IMR-90 (cell line): ENCODE measurements around the gene MARK2. TPM values are rescaled to one million over a fixed set of nuclear protein-coding genes. Genes with fewer than 3 reads are reported as not detected.

ENCODE experiments used
- ATAC-seq: fragments of 200-7000 bp; cut with Tn5 transposase; 2 replicates; pipeline ENCODE4 v1.9.1; 2020; ENCODE audit warnings: low read depth, mild to moderate bottlenecking, moderate library complexity
- BruUV-seq: library from RNA; stranded (reverse); fragments of 400-500 nt; replicated peaks from 2 replicates; lab custom pipeline; 2021; lab: Mats Ljungman, UMichigan
- CTCF ChIA-PET: fragments of 300-600 bp; formaldehyde crosslinking; extraction: SDS; loops from one replicate; lab custom pipeline; 2021; ENCODE audit warnings: antibody characterized with exemption; lab: Yijun Ruan, JAX
- POLR2A ChIA-PET: fragments of 300-600 bp; sonication (Branson Sonifier 250); formaldehyde crosslinking; loops from one replicate; lab custom pipeline; 2022; ENCODE audit warnings: antibody characterized with exemption; ENCODE audit not compliant: unreplicated experiment; lab: Charles Lee
- DNase-seq: peaks from one replicate; pipeline ENCODE4 v3.0.0; 2013
- H2AFZ ChIP-seq: replicated peaks from 2 replicates; pipeline ENCODE3; 2013; ENCODE audit warnings: low read length, mild to moderate bottlenecking; ENCODE audit not compliant: poor library complexity
- H2AK5ac ChIP-seq: 2 replicates; pipeline ENCODE4 v1.6.1; 2013; ENCODE audit warnings: low read depth, low read length, inconsistent platforms
- H2AK9ac ChIP-seq: replicated peaks from 2 replicates; pipeline ENCODE3; 2013; ENCODE audit warnings: mild to moderate bottlenecking, low read depth, low read length, moderate library complexity; ENCODE audit not compliant: poor library complexity
- H2BK120ac ChIP-seq: 2 replicates; pipeline ENCODE4 v1.6.1; 2013; ENCODE audit warnings: low read depth, low read length, inconsistent platforms
- H2BK15ac ChIP-seq: 3 replicates; pipeline ENCODE4 v1.6.1; 2013; ENCODE audit warnings: low read depth, low read length, inconsistent platforms
- H2BK20ac ChIP-seq: 2 replicates; pipeline ENCODE4 v1.6.1; 2013; ENCODE audit warnings: low read depth, mild to moderate bottlenecking, inconsistent platforms, low read length, moderate library complexity
- H2BK5ac ChIP-seq: 2 replicates; pipeline ENCODE4 v1.6.1; 2013; ENCODE audit warnings: mild to moderate bottlenecking, low read depth, low read length, inconsistent platforms; ENCODE audit not compliant: poor library complexity, severe bottlenecking
- H3K14ac ChIP-seq: replicated peaks from 2 replicates; pipeline ENCODE4 v1.6.1; 2013; ENCODE audit warnings: low read depth, low read length, inconsistent platforms
- H3K18ac ChIP-seq: 2 replicates; pipeline ENCODE4 v1.6.1; 2013; ENCODE audit warnings: low read depth, low read length, control low read depth
- H3K23ac ChIP-seq: 2 replicates; pipeline ENCODE4 v1.6.1; 2013; ENCODE audit warnings: low read depth, low read length, inconsistent platforms
- H3K27ac ChIP-seq: 2 replicates; pipeline ENCODE4 v1.5.1; 2013; ENCODE audit warnings: mild to moderate bottlenecking, control low read depth, low read length; ENCODE audit not compliant: insufficient read depth
- H3K27me3 ChIP-seq: 2 replicates; pipeline ENCODE4 v1.6.1; 2013; ENCODE audit warnings: low read length; ENCODE audit not compliant: control insufficient read depth, insufficient read depth
- H3K36me3 ChIP-seq: 2 replicates; pipeline ENCODE4 v1.6.1; 2013; ENCODE audit warnings: low read length, mixed read lengths; ENCODE audit not compliant: control insufficient read depth, insufficient read depth
- H3K4ac ChIP-seq: 2 replicates; pipeline ENCODE4 v1.6.1; 2013; ENCODE audit warnings: low read depth, low read length, inconsistent platforms
- H3K4me1 ChIP-seq: 2 replicates; pipeline ENCODE4 v1.6.1; 2013; ENCODE audit warnings: low read length, mixed read lengths; ENCODE audit not compliant: control insufficient read depth, insufficient read depth
- H3K4me2 ChIP-seq: 2 replicates; pipeline ENCODE4 v1.6.1; 2013; ENCODE audit warnings: low read depth, mild to moderate bottlenecking, control low read depth, low read length, moderate library complexity
- H3K4me3 ChIP-seq: 2 replicates; pipeline ENCODE4 v1.5.1; 2013; ENCODE audit warnings: low read depth, mild to moderate bottlenecking, control low read depth, low read length, moderate library complexity; ENCODE audit not compliant: insufficient read depth
- H3K56ac ChIP-seq: 2 replicates; pipeline ENCODE4 v1.6.1; 2013; ENCODE audit warnings: low read length, inconsistent platforms; ENCODE audit not compliant: insufficient read depth; ENCODE audit errors: extremely low read depth
- H3K79me1 ChIP-seq, 2 experiments: 2 replicates each; pipeline ENCODE4 v1.6.1; 2013; ENCODE audit warnings: low read length in 2 of 2, inconsistent platforms in 1 of 2, low read depth in 1 of 2
- H3K9ac ChIP-seq: 2 replicates; pipeline ENCODE4 v1.6.1; 2013; ENCODE audit warnings: low read depth, low read length, control low read depth
- H3K9me1 ChIP-seq: 2 replicates; pipeline ENCODE4 v1.6.1; 2013; ENCODE audit warnings: low read length, inconsistent platforms; ENCODE audit not compliant: insufficient read depth
- H3K9me3 ChIP-seq: 2 replicates; pipeline ENCODE4 v1.6.1; 2013; ENCODE audit warnings: low read length; ENCODE audit not compliant: control insufficient read depth, insufficient read depth
- H4K20me1 ChIP-seq: 2 replicates; pipeline ENCODE4 v1.6.1; 2013; ENCODE audit warnings: low read length, inconsistent platforms; ENCODE audit not compliant: insufficient read depth
- H4K5ac ChIP-seq: 2 replicates; pipeline ENCODE4 v1.6.1; 2013; ENCODE audit warnings: mild to moderate bottlenecking, low read depth, low read length, control low read depth
- H4K8ac ChIP-seq, 2 experiments: 2 replicates each; pipeline ENCODE4 v1.6.1; 2013; ENCODE audit warnings: low read depth in 2 of 2, low read length in 2 of 2, control low read depth in 1 of 2, inconsistent platforms in 1 of 2
- H4K91ac ChIP-seq: 2 replicates; pipeline ENCODE4 v1.6.1; 2013; ENCODE audit warnings: low read depth, low read length, inconsistent platforms; ENCODE audit not compliant: insufficient read depth
- BHLHE40 ChIP-seq: fragments of 150-350 bp; IDR thresholded peaks from 2 replicates; pipeline ENCODE4 v1.6.1; 2016; ENCODE audit warnings: mild to moderate bottlenecking, low read depth, low read length
- CEBPB ChIP-seq: IDR thresholded peaks from 2 replicates; pipeline ENCODE4 v1.6.1; 2012; ENCODE audit warnings: low read depth, low read length, improper control_type of control experiment
- CHD1 ChIP-seq: IDR thresholded peaks from 2 replicates; pipeline ENCODE4 v1.6.1; 2012; ENCODE audit warnings: low read depth, low read length, improper control_type of control experiment
- ELK1 ChIP-seq: fragments of 150-350 bp; IDR thresholded peaks from 2 replicates; pipeline ENCODE4 v1.6.1; 2016; ENCODE audit warnings: low read depth, mild to moderate bottlenecking, low read length, moderate library complexity, borderline replicate concordance
- FOS ChIP-seq: fragments of 150-350 bp; IDR thresholded peaks from 2 replicates; pipeline ENCODE4 v1.6.1; 2016; ENCODE audit warnings: low read depth, low read length
- MXI1 ChIP-seq: IDR thresholded peaks from 2 replicates; pipeline ENCODE4 v1.6.1; 2012; ENCODE audit warnings: low read depth, mild to moderate bottlenecking, low read length, moderate library complexity, borderline replicate concordance
- POLR2A ChIP-seq: IDR thresholded peaks from 2 replicates; pipeline ENCODE4 v1.6.1; 2012; ENCODE audit warnings: mild to moderate bottlenecking, low read depth, low read length
- RAD21 ChIP-seq: IDR thresholded peaks from 2 replicates; pipeline ENCODE4 v1.6.1; 2012; ENCODE audit warnings: low read length, improper control_type of control experiment
- RCOR1 ChIP-seq: IDR thresholded peaks from 2 replicates; pipeline ENCODE4 v1.6.1; 2012; ENCODE audit warnings: mild to moderate bottlenecking, low read length, improper control_type of control experiment; ENCODE audit not compliant: insufficient replicate concordance
- RFX5 ChIP-seq: IDR thresholded peaks from 2 replicates; pipeline ENCODE4 v1.8.0; 2012; ENCODE audit warnings: low read depth, mild to moderate bottlenecking, low read length, moderate library complexity
- SMC3 ChIP-seq: fragments of 150-350 bp; IDR thresholded peaks from 2 replicates; pipeline ENCODE4 v1.6.1; 2016; ENCODE audit warnings: low read depth, mild to moderate bottlenecking, antibody characterized with exemption, low read length, moderate library complexity
- WGBS, 2 experiments: methylation state at CpG; one replicate each; pipeline versions ENCODE4 v1.1.5 to v1.1.7; 2013; ENCODE audit warnings: missing lambda C conversion rate in 2 of 2; ENCODE audit not compliant: insufficient read length in 1 of 2; ENCODE audit errors: extremely low coverage in 2 of 2; 5-methylcytosine and 5-hydroxymethylcytosine counted together
- dilution Hi-C: fragments of 300-500 bp; cut with HindIII; formaldehyde crosslinking; loops from one replicate; pipeline ENCODE4 v1.14.3; 2018; ENCODE audit warnings: low sequenced_read_pairs; ENCODE audit not compliant: unreplicated experiment
- in situ Hi-C: fragments of 300-500 bp; cut with MboI; formaldehyde crosslinking; loops from 3 replicates; pipeline ENCODE4 v1.14.3; 2019; ENCODE audit warnings: low sequenced_read_pairs, inconsistent platforms, mixed read lengths
- intact Hi-C: fragments of 100-400 bp; cut with micrococcal nuclease; formaldehyde crosslinking; loops from 2 replicates; pipeline ENCODE4 v1.10.0; 2022
- polyA plus RNA-seq, 3 experiments: library from polyadenylated mRNA; depleted of rRNA; stranded (reverse); fragments of >200 nt; gene quantifications; 2 replicates each; pipeline ENCODE4 v1.2.3, GENCODE V29; 2012; ENCODE audit warnings: low replicate concordance in 1 of 3
- total RNA-seq: library from RNA; depleted of rRNA; stranded (reverse); fragments of >200 nt; gene quantifications from 2 replicates; pipeline ENCODE4 v1.2.3, GENCODE V29; 2012

The MARK2 gene
- total and polyA plus RNA-seq, 2 of the 4 experiments (the other 2 are of a cell fraction): 6.6 to 17.3 TPM

GRCh38 chr11:63908631-63909401, 69.9 kb downstream of the MARK2 start:
- H2AFZ ChIP-seq: no peak overlapping the region
- no peak overlapping the region for H4K8ac ChIP-seq
- no peak for DNase-seq
- H3K4me3 ChIP-seq: no peak overlapping the region
- H3K27ac ChIP-seq: no peak overlapping the region
- H3K4me2 ChIP-seq: no peak overlapping the region
- H3K23ac ChIP-seq: no peak overlapping the region
- H3K27me3 ChIP-seq: no peaks in the 10 kb centered on the region
- ATAC-seq: no peak
- no peaks in the 10 kb centered on the region for H3K9me3 ChIP-seq
- H3K14ac ChIP-seq: no peak overlapping the region
- no peak overlapping the region for H2BK15ac ChIP-seq
- ChIA-PET CTCF (interaction anchor here (0.6 kb wide), 1 partner anchor 352 kb away, joined by 3 read pairs; no protein-coding TSS in a partner anchor), POLR2A (no interaction called here)
- no peak overlapping the region for H3K56ac ChIP-seq
- peaks cover 0 to 3% of the 10 kb centered on the region in 2 experiments; a peak in 2 of 4 replicates for H3K79me1 ChIP-seq
- peak overlapping the region; percentile 47 for H2AK9ac ChIP-seq
- TF ChIP-seq ELK1: no peak
- TF ChIP-seq RAD21: no peak
- no peak for TF ChIP-seq FOS
- no peak for TF ChIP-seq SMC3
- TF ChIP-seq RFX5: no peak
- TF ChIP-seq MXI1: no peak
- no peak for TF ChIP-seq RCOR1
- no peak for TF ChIP-seq POLR2A
- no peak for TF ChIP-seq BHLHE40
- TF ChIP-seq CHD1: no peak
- no peak for TF ChIP-seq CEBPB
- in situ Hi-C loops: no loop called here
- H3K9me1 ChIP-seq: no peaks in the 10 kb centered on the region
- H3K36me3 ChIP-seq: peaks cover 43% of the 10 kb centered on the region
- no peaks in the 10 kb centered on the region; the same call in none of the 2 replicates for H4K20me1 ChIP-seq
- H2BK5ac ChIP-seq: no peak overlapping the region
- BruUV-seq: no TSS peak
- no peak overlapping the region for H3K18ac ChIP-seq
- H2BK120ac ChIP-seq: no peak overlapping the region
- 77% methylated on average over 13 of the region's 46 CpGs; no CpG with 5 or more reads in 1 of the 2 experiments for WGBS, 2 experiments
- H4K91ac ChIP-seq: no peak overlapping the region
- dilution Hi-C loops: no loop called here
- H3K9ac ChIP-seq: no peak overlapping the region
- H2BK20ac ChIP-seq: no peak overlapping the region
- intact Hi-C loops: no loop called here
- no peak overlapping the region for H4K5ac ChIP-seq
- H2AK5ac ChIP-seq: no peak overlapping the region
- no peak overlapping the region for H3K4ac ChIP-seq
- no peaks in the 10 kb centered on the region for H3K4me1 ChIP-seq
